BE2C (cell line): Measurements from ENCODE around the gene EGR1.

ENCODE experiments used
- DNase-seq: peaks from one replicate; pipeline ENCODE4 v3.0.0-alpha.2; 2020
- H3K27me3 ChIP-seq: fragments of 250-450 bp; sonication (Bioruptor Pico); 2 replicates; pipeline ENCODE4 v1.5.1; 2020; ENCODE audit warnings: mild to moderate bottlenecking
- H3K36me3 ChIP-seq: fragments of 250-450 bp; sonication (Bioruptor Pico); 2 replicates; pipeline ENCODE4 v1.5.1; 2020; ENCODE audit warnings: mild to moderate bottlenecking
- H3K4me1 ChIP-seq: fragments of 250-450 bp; sonication (Bioruptor Pico); 2 replicates; pipeline ENCODE4 v1.5.1; 2020
- H3K4me3 ChIP-seq: 2 replicates; pipeline ENCODE4 v1.5.1; 2011; ENCODE audit warnings: low read depth, low read length
- H3K9me3 ChIP-seq: fragments of 250-450 bp; sonication (Bioruptor Pico); 2 replicates; pipeline ENCODE4 v1.5.1; 2020
- TF ChIP-seq, protein P1 (sequence below): IDR thresholded peaks from 2 replicates; pipeline ENCODE4 v1.5.1; 2012; ENCODE audit warnings: mild to moderate bottlenecking, low read depth, low read length

Gene EGR1

GRCh38 chr5:138458384-138458783 lies 6.9 kb upstream of the EGR1 start:
- DNase-seq: no peak
- Histone ChIP-seq H3K4me1 (no peaks in the 10 kb centered on the region), H3K4me3 (no peak overlapping the region)

DNA sequence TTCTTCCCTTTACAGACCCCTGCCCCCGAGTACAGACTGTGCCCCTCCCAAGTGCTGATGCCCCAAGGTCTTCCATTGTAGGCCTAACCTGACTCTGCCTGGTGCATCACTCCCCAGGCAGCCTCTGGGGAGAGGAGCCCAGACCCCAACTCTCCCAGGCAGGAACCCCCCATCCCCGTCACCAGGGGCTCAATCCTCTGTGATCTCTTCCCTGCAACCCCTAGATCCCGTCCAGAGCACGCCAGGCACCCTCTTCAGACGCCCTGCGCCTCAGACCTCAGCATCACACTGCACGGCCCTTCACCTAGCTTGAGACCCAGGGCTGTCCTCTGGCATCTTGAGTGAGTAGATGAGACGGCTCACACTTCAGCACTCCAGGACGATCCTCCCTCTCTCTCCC lies 6.4 kb upstream of the EGR1 start:
- no peak for DNase-seq
- no peaks in the 10 kb centered on the region for H3K9me3 ChIP-seq
- TF ChIP-seq, protein P1, sequence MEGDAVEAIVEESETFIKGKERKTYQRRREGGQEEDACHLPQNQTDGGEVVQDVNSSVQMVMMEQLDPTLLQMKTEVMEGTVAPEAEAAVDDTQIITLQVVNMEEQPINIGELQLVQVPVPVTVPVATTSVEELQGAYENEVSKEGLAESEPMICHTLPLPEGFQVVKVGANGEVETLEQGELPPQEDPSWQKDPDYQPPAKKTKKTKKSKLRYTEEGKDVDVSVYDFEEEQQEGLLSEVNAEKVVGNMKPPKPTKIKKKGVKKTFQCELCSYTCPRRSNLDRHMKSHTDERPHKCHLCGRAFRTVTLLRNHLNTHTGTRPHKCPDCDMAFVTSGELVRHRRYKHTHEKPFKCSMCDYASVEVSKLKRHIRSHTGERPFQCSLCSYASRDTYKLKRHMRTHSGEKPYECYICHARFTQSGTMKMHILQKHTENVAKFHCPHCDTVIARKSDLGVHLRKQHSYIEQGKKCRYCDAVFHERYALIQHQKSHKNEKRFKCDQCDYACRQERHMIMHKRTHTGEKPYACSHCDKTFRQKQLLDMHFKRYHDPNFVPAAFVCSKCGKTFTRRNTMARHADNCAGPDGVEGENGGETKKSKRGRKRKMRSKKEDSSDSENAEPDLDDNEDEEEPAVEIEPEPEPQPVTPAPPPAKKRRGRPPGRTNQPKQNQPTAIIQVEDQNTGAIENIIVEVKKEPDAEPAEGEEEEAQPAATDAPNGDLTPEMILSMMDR: no peak
- H3K36me3 ChIP-seq: no peaks in the 10 kb centered on the region
- H3K27me3 ChIP-seq: no peaks in the 10 kb centered on the region
- H3K4me1 ChIP-seq: no peaks in the 10 kb centered on the region
- no peak overlapping the region for H3K4me3 ChIP-seq

More at GRCh38 chr5:138458384-138458783, 6.9 kb upstream of the EGR1 start:
- no peaks in the 10 kb centered on the region for H3K36me3 ChIP-seq
- no peaks in the 10 kb centered on the region for H3K27me3 ChIP-seq
- TF ChIP-seq, protein P1: no peak
- H3K9me3 ChIP-seq: no peaks in the 10 kb centered on the region

DNA sequence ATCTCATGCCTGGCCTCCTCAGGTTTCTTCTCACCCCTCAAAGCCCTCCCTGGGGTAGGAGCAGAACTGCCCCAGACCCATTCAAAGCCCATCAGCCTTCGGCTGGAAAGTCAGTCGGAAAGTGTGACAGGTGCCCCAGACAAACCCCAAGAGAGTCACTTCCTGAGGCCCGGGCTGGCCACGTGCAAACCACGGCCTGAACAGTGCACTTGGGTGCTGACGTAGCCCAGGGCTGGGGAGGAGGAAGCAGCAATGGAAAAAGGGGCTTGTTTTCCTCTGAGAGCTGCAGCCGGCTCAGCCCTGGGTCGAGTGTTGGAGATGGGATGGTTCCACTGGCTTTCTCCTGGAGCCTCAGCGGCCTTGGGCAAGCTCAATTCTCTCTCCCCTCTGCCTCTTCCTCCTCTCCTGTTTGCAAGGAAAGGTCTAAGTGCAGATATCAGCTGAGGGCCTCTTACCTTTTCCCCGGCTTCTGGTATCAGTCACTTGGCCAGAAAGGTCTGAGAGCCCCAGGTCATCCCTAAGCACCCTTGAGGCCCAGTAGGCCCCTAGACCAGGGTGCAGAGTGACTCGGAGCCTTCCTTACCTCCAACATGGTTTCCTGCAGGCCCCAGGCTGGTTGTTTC lies 5.9 kb upstream of the EGR1 start:
- TF ChIP-seq, protein P1: no peak
- no peak for DNase-seq
- Histone ChIP-seq H3K36me3 (no peaks in the 10 kb centered on the region), H3K4me1 (no peaks in the 10 kb centered on the region), H3K9me3 (no peaks in the 10 kb centered on the region), H3K27me3 (no peaks in the 10 kb centered on the region), H3K4me3 (no peak overlapping the region)

DNA sequence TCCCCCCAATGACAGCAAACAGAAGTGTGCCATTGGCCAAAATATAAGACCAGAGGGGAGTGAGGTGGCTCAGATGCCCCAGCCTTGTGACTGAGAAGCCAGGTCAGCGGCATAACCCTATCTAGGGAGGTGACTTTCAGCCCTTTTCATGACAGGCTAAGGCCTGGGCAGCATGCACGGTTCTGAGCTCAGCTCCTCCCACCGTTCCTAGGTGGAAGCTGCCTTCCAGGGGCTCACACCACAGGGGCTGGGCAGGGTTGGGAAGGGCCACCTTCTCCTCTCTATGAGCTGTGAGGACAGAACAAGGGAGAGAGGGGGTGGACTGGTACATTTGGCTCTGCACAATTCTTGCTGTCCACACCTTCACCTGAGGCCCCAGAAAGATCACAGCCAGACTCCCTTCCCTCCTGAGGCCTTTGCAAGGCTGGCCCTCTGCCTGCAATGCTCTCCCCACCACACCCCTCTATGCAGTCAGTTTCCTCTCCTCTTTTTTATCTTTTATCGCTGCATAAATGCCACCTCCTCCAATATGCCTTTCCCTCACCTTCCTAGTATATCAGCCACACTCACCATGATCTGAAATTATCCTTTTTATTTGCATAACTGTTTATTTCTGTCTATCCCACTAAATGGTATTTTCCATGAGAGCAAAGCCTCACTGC lies 5.1 kb upstream of the EGR1 start:
- no peaks in the 10 kb centered on the region for H3K36me3 ChIP-seq
- DNase-seq: no peak
- H3K4me1 ChIP-seq: no peaks in the 10 kb centered on the region
- H3K4me3 ChIP-seq: no peak overlapping the region
- H3K27me3 ChIP-seq: no peaks in the 10 kb centered on the region
- TF ChIP-seq, protein P1: no peak
- no peaks in the 10 kb centered on the region for H3K9me3 ChIP-seq

DNA sequence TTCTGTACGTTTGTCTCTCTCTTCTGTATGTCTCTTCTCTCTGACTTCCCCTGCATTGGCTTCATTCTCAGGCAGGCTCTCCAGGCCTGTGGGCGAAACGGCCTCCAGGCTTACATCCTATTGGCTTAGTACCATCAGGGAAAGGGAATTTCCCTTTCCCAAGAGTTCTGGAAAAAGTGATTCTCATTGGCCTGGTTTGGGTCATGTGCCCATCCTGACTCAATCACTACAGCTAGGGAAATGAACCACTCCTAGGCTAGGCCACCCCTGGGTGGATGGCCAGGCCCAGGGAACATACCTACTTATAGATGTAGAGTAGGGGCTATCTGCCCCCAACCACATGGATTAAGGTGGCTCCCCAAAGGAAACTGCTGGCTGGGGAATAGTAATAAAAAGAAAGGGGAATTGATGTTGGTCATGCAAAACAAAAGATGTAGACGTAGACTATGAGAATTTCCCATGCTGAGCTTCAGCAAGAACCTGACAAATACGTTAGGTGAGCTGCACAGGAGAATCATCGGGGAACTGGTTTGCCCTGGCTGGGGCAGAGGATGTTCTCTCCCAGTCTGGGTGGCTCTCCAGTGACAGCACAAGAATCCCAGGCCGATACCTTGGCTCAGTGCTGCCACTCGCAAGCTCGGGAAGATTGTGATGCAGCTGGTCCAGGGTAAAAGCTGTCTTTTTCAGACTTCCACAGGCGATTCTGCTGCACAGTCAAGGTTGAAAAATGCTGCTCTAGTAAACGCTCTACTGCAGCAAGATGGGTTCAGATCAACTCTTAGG lies 3.7 kb upstream of the EGR1 start:
- TF ChIP-seq, protein P1: no peak
- Histone ChIP-seq H3K36me3 (peaks cover under 1% of the 10 kb centered on the region; the same call in 1 of the 2 replicates), H3K4me3 (no peak overlapping the region), H3K9me3 (no peaks in the 10 kb centered on the region), H3K27me3 (no peaks in the 10 kb centered on the region), H3K4me1 (no peaks in the 10 kb centered on the region)
- no peak for DNase-seq
